GM06990 (cell line): ENCODE results near the gene LY6G5C.
A peak's percentile ranks its signal among the peaks of the same experiment; 100 is the strongest.

ENCODE experiments used
- DNase-seq: peaks from one replicate; pipeline ENCODE4 v3.0.0-alpha.2; 2011; ENCODE audit not compliant: insufficient read length; ENCODE audit errors: extremely low read depth
- H3K27me3 ChIP-seq: replicated peaks from 2 replicates; pipeline ENCODE4 v1.6.0; 2011; ENCODE audit warnings: low read length; ENCODE audit not compliant: control insufficient read depth, insufficient read depth
- H3K36me3 ChIP-seq: 2 replicates; pipeline ENCODE4 v1.5.1; 2011; ENCODE audit warnings: low read length; ENCODE audit not compliant: control insufficient read depth, insufficient read depth
- H3K4me3 ChIP-seq: replicated peaks from 2 replicates; pipeline ENCODE4 v1.5.1; 2011; ENCODE audit warnings: low read depth, mild to moderate bottlenecking, control low read depth, low read length
- TF ChIP-seq, protein P1 (sequence below): IDR thresholded peaks from 2 replicates; pipeline ENCODE4 v1.5.1; 2011; ENCODE audit warnings: low read length, control low read depth, mild to moderate bottlenecking, inconsistent platforms; ENCODE audit not compliant: insufficient read depth, poor library complexity, severe bottlenecking

LY6G5C gene

DNA sequence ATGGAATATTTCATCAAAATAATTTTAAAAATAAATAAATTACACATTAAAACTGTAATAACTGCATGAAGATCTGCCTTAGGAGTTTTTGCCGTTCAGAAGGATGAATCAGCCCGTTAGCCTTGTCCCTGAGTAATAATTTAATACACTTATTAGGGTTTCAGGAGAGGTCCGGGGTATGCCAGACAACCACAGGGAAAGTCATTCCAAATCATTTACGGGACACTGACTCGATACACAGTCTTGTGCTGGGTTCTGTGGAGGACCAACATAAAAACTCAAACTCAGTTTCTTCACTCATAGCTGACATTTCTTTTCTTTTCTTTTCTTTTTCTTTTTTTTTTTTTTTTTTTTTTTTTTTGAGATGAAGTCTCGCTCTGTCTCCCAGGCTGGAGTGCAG, 25.1 kb upstream of the LY6G5C start:
- no peak for DNase-seq
- Histone ChIP-seq H3K27me3 (no peaks in the 10 kb centered on the region), H3K36me3 (no peaks in the 10 kb centered on the region), H3K4me3 (no peak overlapping the region)
- TF ChIP-seq, protein P1, sequence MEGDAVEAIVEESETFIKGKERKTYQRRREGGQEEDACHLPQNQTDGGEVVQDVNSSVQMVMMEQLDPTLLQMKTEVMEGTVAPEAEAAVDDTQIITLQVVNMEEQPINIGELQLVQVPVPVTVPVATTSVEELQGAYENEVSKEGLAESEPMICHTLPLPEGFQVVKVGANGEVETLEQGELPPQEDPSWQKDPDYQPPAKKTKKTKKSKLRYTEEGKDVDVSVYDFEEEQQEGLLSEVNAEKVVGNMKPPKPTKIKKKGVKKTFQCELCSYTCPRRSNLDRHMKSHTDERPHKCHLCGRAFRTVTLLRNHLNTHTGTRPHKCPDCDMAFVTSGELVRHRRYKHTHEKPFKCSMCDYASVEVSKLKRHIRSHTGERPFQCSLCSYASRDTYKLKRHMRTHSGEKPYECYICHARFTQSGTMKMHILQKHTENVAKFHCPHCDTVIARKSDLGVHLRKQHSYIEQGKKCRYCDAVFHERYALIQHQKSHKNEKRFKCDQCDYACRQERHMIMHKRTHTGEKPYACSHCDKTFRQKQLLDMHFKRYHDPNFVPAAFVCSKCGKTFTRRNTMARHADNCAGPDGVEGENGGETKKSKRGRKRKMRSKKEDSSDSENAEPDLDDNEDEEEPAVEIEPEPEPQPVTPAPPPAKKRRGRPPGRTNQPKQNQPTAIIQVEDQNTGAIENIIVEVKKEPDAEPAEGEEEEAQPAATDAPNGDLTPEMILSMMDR, result no peak

DNA sequence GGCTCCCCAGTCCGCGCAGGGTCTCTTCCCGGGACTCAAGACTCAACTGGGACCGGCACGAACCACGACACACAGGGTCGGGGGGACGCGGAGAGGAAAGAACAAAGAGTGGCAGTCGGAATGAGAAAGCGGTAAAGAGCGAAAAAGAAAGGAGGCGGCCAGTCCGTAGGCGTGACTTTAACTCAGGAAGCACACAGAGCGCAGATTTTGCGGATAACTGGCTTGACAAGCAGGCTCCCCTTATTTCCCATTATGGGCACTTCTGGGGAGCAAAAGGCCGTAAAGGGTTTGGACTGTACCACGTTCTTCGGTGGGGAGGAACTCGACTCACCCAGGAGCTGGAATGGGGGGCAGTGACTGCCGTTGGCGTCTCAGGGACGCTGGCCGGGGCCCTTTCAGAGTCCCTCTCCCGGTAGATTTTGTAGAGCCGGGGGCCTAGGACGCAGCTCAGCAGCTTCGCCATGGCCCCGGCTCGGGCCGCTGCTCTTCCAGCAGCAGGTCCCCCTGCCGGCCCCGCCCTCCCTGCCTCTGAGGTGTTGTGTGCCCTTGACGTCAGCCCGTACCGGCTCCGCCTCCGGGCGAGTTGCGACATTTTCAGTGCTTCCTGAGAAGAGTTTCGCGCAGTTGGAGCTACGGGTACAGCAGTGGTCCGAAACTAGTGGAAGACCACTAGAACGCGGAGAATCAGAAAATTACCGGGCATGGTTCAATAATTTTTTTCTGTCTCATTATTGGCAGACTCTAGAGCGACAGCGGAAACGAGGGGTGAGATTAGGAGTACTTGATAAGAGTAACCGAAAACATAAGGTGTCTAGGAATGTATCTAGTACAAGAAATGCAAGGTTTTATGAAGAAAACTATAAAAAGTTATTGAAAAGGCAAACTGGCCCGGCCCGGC, 22.2 kb upstream of the LY6G5C start, which contains the start of gene ABHD16A:
Gene ABHD16A, minus strand, starts transcription at position 506 of the 898 bp plus-strand sequence. Its CDS starts 43 bp downstream, at position 463.
- H3K4me3 ChIP-seq, result peak within 1 kb of the TSS; percentile 94
- TF ChIP-seq, protein P1, result no peak
- peak; percentile 98 for DNase-seq
- no peaks in the 10 kb centered on the region for H3K27me3 ChIP-seq
- peaks cover 1% of the 10 kb centered on the region for H3K36me3 ChIP-seq

DNA sequence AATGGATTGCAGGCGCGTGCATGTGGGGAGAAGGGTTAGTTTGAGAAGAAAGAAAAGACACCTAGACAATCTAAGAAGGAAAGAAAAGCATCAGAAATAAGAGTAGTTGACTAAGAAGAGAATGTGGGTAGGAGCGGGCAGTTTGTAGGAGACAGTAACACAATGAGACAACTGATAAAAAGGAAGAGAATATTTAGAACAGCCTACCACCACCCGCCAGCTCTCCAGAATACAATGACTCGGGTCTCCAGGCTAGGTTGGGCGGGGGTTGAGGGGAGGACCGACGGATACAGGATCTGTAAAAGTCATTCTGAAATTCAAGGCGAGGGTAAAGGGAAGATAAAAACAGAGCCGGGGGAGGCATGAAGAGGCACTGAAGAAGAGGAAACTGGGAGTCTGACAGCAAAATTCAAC, 21.5 kb upstream of the LY6G5C start:
- Histone ChIP-seq H3K36me3 (peaks cover 1% of the 10 kb centered on the region), H3K4me3 (peak overlapping the region; percentile 94), H3K27me3 (no peaks in the 10 kb centered on the region)
- no peak for DNase-seq
- TF ChIP-seq, protein P1, result no peak

DNA sequence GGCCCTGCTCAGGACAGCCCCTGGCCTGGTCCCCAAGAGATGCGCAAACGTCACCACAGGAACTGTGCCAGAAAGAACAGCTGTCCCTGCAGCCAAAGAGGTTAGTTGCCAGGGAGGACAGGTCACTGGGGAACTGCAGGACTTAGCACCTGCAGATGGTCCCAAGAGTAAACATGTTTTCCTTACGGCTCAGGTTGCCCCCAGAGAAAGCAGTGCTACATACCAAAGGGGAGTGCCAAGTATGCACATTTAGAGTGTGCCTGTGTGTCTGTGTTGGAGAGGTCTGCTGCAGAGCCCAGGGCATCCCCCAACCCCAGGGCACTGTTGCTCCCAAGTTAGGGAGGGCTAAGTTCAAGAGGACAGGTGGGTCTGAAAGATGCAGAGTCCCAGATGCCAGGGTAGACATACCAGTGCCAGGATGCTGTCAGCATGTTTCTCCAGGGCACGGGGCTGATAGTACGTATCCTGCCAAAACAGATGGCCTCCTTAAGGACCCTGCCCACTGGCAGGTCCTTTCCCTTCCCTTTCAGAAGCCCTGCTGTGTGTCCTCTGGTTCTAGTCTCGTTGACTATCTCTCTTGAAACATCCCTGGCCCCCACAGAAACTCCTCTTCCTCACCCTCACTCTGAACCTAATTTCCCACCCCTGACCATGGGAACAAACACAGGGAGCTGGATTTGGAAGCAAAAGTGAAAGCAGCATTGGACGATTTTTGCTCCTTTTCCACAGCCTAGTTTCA, 21.0 kb upstream of the LY6G5C start:
- H3K36me3 ChIP-seq, result peaks cover 2% of the 10 kb centered on the region
- TF ChIP-seq, protein P1, result no peak
- H3K27me3 ChIP-seq, result no peaks in the 10 kb centered on the region
- DNase-seq, result no peak
- peak overlapping the region; percentile 94 for H3K4me3 ChIP-seq

DNA sequence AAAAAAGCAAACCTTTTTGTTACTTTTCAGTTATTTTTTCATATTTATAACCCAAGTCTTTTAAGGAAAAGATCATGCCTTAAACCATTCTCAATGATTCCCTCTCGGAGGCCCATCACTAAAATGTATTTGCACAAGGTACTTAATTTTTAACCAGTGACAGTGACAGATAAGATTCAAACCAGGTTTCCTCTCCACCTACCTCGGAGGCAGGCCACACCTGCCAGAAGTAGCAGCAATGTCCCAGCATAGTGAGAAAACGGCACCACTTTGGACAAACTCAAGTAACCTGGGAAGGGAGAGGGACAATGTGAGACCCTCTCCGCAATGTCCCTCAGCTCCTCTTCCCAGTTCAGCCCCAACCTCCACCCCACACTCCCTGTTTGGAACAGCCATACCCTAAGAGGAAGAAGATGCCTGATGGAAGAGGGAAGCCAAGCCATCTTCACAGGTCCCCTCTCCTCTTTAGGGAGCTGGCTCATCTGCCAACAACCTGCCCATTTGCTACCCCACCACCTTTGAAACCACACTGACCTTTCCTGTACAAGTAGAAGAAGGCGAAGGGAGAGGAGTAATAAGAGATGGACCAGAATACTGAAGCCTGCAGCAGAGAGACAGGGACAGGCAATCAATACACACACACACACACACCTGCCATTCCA, 20.0 kb upstream of the LY6G5C start:
- TF ChIP-seq, protein P1, result no peak
- no peaks in the 10 kb centered on the region for H3K27me3 ChIP-seq
- H3K36me3 ChIP-seq, result peaks cover 5% of the 10 kb centered on the region
- H3K4me3 ChIP-seq, result no peak overlapping the region
- no peak for DNase-seq
